NCI-H1436 (cell line): ENCODE data around the gene NUMB.

Experiments
- DNase-seq: peaks from one replicate; lab custom pipeline; 2025; lab: John Stamatoyannopoulos, UW

The NUMB gene

GRCh38 chr14:73232984-73233383 is 225.4 kb downstream of the NUMB start:
- DNase-seq = no peak

GRCh38 chr14:73231981-73232851 is 226.1 kb downstream of the NUMB start:
- DNase-seq = no peak

GRCh38 chr14:73230051-73230450 is 228.3 kb downstream of the NUMB start:
- DNase-seq = no peak

GRCh38 chr14:73227812-73228781 is 230.2 kb downstream of the NUMB start:
- DNase-seq = no peak

GRCh38 chr14:73225496-73225895 is 232.8 kb downstream of the NUMB start:
- DNase-seq = no peak
